HEK293 (cell line): Measurements from ENCODE around the gene CHRNA4.

Source experiments
- CTCF ChIA-PET: fragments of 350-600 bp; formaldehyde crosslinking; extraction: SDS; loops from one replicate; lab custom pipeline; 2021; ENCODE audit warnings: antibody characterized with exemption; lab: Yijun Ruan, JAX
- POLR2A ChIA-PET: fragments of 300-600 bp; formaldehyde crosslinking; extraction: SDS; loops from one replicate; lab custom pipeline; 2020; ENCODE audit warnings: antibody characterized with exemption, inconsistent platforms; lab: Yijun Ruan, JAX
- H3K27ac ChIP-seq: fragments of 200-500 bp; sonication (Bioruptor generic); 2 replicates; pipeline ENCODE4 v1.5.1; 2014; ENCODE audit warnings: low read depth, low read length, control low read depth, inconsistent platforms; ENCODE audit errors: extremely low read depth
- H3K36me3 ChIP-seq, 2 experiments: fragments of 200-500 bp in 1 of 2; sonication (Bioruptor generic) in 1 of 2; 1 replicate in 1 of 2; 2 replicates in 1 of 2; pipeline ENCODE4 v1.5.1; 2014 to 2017; ENCODE audit warnings: inconsistent platforms in 2 of 2, low read length in 2 of 2; ENCODE audit not compliant: control insufficient read depth in 2 of 2, insufficient read depth in 1 of 2
- H3K4me1 ChIP-seq: fragments of 200-500 bp; sonication (Bioruptor generic); 2 replicates; pipeline ENCODE4 v1.5.1; 2014; ENCODE audit warnings: mild to moderate bottlenecking, low read length, inconsistent platforms; ENCODE audit not compliant: control insufficient read depth, insufficient read depth
- H3K4me3 ChIP-seq: 2 replicates; pipeline ENCODE4 v1.5.1; 2011; ENCODE audit warnings: low read depth, mild to moderate bottlenecking, control low read depth, low read length, moderate library complexity
- H3K9me3 ChIP-seq: fragments of 200-500 bp; sonication (Bioruptor generic); 2 replicates; pipeline ENCODE4 v1.5.1; 2014; ENCODE audit warnings: low read depth, low read length, inconsistent platforms; ENCODE audit not compliant: control insufficient read depth, insufficient read depth
- FEZF1 ChIP-seq: fragments of 450-650 bp; formaldehyde crosslinking; IDR thresholded peaks from 2 replicates; pipeline ENCODE4 v1.5.1; 2016; ENCODE audit warnings: missing biosample characterization, missing genetic modification characterization
- GLI2 ChIP-seq: fragments of 450-650 bp; formaldehyde crosslinking; IDR thresholded peaks from 2 replicates; pipeline ENCODE4; 2017; ENCODE audit warnings: missing biosample characterization, missing genetic modification characterization, low read depth, borderline replicate concordance
- SP2 ChIP-seq: fragments of 450-650 bp; formaldehyde crosslinking; IDR thresholded peaks from 2 replicates; pipeline ENCODE4 v1.5.1; 2016; ENCODE audit warnings: missing biosample characterization, missing genetic modification characterization
- YY2 ChIP-seq: fragments of 450-650 bp; formaldehyde crosslinking; IDR thresholded peaks from 2 replicates; pipeline ENCODE4 v1.5.1; 2016; ENCODE audit warnings: missing biosample characterization, missing genetic modification characterization
- ZBTB17 ChIP-seq: fragments of 450-650 bp; formaldehyde crosslinking; IDR thresholded peaks from 2 replicates; pipeline ENCODE4 v1.5.1; 2016; ENCODE audit warnings: missing biosample characterization, missing genetic modification characterization
- ZBTB21 ChIP-seq: fragments of 450-650 bp; formaldehyde crosslinking; IDR thresholded peaks from 2 replicates; pipeline ENCODE4 v1.5.1; 2017; ENCODE audit warnings: missing biosample characterization, missing genetic modification characterization
- ZFHX2 ChIP-seq: fragments of 450-650 bp; formaldehyde crosslinking; conservative IDR thresholded peaks from 2 replicates; pipeline ENCODE4 v1.5.1; 2016; ENCODE audit warnings: missing biosample characterization, missing genetic modification characterization
- ZNF37A ChIP-seq: fragments of 450-650 bp; IDR thresholded peaks from 2 replicates; pipeline ENCODE4 v1.5.1; 2018; ENCODE audit warnings: missing biosample characterization, missing genetic modification characterization
- ZNF549 ChIP-seq: fragments of 450-650 bp; IDR thresholded peaks from 2 replicates; pipeline ENCODE4 v1.5.1; 2018; ENCODE audit warnings: missing biosample characterization, missing genetic modification characterization, mild to moderate bottlenecking, inconsistent platforms, moderate library complexity
- TF ChIP-seq, protein P1 (sequence below): fragments of 450-650 bp; formaldehyde crosslinking; IDR thresholded peaks from 2 replicates; pipeline ENCODE4 v1.5.1; 2016; ENCODE audit warnings: missing biosample characterization, missing genetic modification characterization
- TF ChIP-seq, protein P2 (sequence below): fragments of 450-650 bp; formaldehyde crosslinking; IDR thresholded peaks from 2 replicates; pipeline ENCODE4 v1.5.1; 2017; ENCODE audit warnings: missing biosample characterization, missing genetic modification characterization
- TF ChIP-seq, protein P3 (sequence below): fragments of 450-650 bp; formaldehyde crosslinking; IDR thresholded peaks from 2 replicates; pipeline ENCODE4 v1.5.1; 2017; ENCODE audit warnings: missing biosample characterization, missing genetic modification characterization
- TF ChIP-seq, protein P4 (sequence below): fragments of 450-650 bp; formaldehyde crosslinking; IDR thresholded peaks from 2 replicates; pipeline ENCODE4 v1.5.1; 2017; ENCODE audit warnings: missing biosample characterization, mild to moderate bottlenecking, missing genetic modification characterization, moderate library complexity
- TF ChIP-seq, protein P5 (sequence below): fragments of 450-650 bp; formaldehyde crosslinking; optimal IDR thresholded peaks from 2 replicates; pipeline ENCODE3; 2016; ENCODE audit warnings: missing biosample characterization, mild to moderate bottlenecking, missing genetic modification characterization
- TF ChIP-seq, protein P6 (sequence below): fragments of 450-650 bp; formaldehyde crosslinking; IDR thresholded peaks from 2 replicates; pipeline ENCODE4 v1.5.1; 2017; ENCODE audit warnings: missing biosample characterization, missing genetic modification characterization

Gene CHRNA4

DNA sequence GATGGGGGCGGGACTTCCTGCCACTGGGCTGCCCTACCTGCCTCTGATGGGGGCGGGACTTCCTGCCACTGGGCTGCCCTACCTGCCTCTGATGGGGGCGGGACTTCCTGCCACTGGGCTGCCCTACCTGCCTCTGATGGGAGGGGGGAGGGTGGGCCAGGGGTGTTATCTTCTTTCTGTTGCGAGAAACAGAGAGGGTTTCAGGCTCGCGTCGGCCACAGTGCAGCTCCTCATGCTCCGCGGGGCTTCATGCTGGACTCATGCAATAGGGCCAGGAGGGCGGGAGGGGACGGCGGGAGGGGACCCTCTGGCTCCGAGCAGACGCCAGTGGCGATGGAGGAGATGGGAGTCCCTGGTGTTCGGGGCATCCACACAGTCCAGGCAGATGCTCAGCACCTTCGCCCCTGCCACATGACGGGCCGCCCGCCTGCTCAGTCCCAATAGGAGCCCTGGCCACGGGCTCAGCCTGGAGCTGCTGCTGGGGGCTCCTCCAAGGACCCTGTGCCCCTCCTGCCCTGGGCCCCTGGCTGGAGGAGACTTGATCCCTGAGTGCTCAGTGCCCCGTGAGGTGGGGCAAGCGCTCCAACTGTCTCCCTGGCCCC, 48.8 kb upstream of the CHRNA4 start:
- TF ChIP-seq ZBTB21 (tag by site-specific recombination) (no peak), ZNF37A (tag by site-specific recombination) (no peak), FEZF1 (tag by site-specific recombination) (no peak), ZNF549 (no peak), ZFHX2 (tag by site-specific recombination) (no peak), GLI2 (no peak)
- TF ChIP-seq, protein P1, sequence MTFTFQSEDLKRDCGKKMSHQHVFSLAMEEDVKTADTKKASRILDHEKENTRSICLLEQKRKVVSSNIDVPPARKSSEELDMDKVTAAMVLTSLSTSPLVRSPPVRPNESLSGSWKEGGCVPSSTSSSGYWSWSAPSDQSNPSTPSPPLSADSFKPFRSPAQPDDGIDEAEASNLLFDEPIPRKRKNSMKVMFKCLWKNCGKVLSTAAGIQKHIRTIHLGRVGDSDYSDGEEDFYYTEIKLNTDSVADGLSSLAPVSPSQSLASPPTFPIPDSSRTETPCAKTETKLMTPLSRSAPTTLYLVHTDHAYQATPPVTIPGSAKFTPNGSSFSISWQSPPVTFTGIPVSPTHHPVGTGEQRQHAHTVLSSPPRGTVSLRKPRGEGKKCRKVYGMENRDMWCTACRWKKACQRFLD (tag by site-specific recombination): no peak
- TF ChIP-seq, protein P2, sequence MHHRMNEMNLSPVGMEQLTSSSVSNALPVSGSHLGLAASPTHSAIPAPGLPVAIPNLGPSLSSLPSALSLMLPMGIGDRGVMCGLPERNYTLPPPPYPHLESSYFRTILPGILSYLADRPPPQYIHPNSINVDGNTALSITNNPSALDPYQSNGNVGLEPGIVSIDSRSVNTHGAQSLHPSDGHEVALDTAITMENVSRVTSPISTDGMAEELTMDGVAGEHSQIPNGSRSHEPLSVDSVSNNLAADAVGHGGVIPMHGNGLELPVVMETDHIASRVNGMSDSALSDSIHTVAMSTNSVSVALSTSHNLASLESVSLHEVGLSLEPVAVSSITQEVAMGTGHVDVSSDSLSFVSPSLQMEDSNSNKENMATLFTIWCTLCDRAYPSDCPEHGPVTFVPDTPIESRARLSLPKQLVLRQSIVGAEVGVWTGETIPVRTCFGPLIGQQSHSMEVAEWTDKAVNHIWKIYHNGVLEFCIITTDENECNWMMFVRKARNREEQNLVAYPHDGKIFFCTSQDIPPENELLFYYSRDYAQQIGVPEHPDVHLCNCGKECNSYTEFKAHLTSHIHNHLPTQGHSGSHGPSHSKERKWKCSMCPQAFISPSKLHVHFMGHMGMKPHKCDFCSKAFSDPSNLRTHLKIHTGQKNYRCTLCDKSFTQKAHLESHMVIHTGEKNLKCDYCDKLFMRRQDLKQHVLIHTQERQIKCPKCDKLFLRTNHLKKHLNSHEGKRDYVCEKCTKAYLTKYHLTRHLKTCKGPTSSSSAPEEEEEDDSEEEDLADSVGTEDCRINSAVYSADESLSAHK (tag by site-specific recombination): no peak
- TF ChIP-seq, protein P3, sequence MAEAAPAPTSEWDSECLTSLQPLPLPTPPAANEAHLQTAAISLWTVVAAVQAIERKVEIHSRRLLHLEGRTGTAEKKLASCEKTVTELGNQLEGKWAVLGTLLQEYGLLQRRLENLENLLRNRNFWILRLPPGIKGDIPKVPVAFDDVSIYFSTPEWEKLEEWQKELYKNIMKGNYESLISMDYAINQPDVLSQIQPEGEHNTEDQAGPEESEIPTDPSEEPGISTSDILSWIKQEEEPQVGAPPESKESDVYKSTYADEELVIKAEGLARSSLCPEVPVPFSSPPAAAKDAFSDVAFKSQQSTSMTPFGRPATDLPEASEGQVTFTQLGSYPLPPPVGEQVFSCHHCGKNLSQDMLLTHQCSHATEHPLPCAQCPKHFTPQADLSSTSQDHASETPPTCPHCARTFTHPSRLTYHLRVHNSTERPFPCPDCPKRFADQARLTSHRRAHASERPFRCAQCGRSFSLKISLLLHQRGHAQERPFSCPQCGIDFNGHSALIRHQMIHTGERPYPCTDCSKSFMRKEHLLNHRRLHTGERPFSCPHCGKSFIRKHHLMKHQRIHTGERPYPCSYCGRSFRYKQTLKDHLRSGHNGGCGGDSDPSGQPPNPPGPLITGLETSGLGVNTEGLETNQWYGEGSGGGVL (tag by site-specific recombination): no peak
- TF ChIP-seq, protein P4, sequence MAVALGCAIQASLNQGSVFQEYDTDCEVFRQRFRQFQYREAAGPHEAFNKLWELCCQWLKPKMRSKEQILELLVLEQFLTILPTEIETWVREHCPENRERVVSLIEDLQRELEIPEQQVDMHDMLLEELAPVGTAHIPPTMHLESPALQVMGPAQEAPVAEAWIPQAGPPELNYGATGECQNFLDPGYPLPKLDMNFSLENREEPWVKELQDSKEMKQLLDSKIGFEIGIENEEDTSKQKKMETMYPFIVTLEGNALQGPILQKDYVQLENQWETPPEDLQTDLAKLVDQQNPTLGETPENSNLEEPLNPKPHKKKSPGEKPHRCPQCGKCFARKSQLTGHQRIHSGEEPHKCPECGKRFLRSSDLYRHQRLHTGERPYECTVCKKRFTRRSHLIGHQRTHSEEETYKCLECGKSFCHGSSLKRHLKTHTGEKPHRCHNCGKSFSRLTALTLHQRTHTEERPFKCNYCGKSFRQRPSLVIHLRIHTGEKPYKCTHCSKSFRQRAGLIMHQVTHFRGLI (tag by site-specific recombination): no peak
- POLR2A ChIA-PET: no interaction called here
- Histone ChIP-seq H3K27ac (no peak overlapping the region), H3K4me3 (no peak overlapping the region), H3K4me1 (no peaks in the 10 kb centered on the region), H3K36me3 (no peaks in the 10 kb centered on the region), H3K9me3 (no peaks in the 10 kb centered on the region)
- CTCF ChIA-PET: interaction anchor here (1.1 kb wide), 1 partner anchor 29 kb away, joined by 4 read pairs; no protein-coding TSS in a partner anchor

DNA sequence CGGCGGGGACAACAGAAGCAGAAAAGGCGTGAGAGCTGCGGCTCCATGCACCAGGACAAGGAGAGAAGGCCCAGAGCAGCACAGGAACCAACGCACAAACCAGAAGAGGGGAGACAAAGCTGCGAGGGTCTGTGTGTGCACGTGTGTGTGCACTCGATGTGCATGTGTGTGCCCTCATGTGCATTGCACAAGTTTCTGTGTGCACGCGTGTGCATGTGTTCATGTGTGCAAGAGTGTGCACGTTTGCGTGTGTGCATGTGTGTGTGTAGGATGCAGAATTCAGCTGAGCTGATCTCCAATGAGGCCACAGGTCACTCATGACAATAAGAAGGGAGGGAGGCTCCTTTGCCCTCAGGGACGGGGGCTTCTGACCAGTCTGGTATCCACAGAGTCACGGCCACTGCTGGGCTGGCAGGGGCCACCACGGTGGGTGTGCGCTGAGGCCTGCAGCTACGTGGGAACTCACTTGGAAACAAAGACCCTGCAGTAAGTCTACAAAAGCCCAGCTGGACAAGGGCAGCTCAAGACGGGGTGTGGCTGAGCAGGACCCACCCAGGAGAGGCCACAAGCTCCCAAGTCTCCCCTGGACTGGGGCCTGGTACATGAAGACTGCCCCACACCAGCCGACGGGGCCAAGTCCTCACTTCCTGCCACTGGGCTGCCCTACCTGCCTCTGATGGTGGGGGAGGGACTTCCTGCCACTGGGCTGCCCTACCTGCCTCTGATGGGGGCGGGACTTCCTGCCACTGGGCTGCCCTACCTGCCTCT, 48.1 kb upstream of the CHRNA4 start:
- Histone ChIP-seq H3K4me3 (no peak overlapping the region), H3K9me3 (no peaks in the 10 kb centered on the region), H3K4me1 (no peaks in the 10 kb centered on the region), H3K27ac (no peak overlapping the region), H3K36me3 (no peaks in the 10 kb centered on the region)
- ChIA-PET POLR2A (no interaction called here), CTCF (no interaction called here)
- no peak for TF ChIP-seq YY2 (tag by site-specific recombination)
- no peak for TF ChIP-seq ZBTB17 (tag by site-specific recombination)
- TF ChIP-seq, protein P5, sequence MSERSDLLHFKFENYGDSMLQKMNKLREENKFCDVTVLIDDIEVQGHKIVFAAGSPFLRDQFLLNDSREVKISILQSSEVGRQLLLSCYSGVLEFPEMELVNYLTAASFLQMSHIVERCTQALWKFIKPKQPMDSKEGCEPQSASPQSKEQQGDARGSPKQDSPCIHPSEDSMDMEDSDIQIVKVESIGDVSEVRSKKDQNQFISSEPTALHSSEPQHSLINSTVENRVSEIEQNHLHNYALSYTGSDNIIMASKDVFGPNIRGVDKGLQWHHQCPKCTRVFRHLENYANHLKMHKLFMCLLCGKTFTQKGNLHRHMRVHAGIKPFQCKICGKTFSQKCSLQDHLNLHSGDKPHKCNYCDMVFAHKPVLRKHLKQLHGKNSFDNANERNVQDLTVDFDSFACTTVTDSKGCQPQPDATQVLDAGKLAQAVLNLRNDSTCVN (tag by site-specific recombination): peak; percentile 14
- TF ChIP-seq, protein P6, sequence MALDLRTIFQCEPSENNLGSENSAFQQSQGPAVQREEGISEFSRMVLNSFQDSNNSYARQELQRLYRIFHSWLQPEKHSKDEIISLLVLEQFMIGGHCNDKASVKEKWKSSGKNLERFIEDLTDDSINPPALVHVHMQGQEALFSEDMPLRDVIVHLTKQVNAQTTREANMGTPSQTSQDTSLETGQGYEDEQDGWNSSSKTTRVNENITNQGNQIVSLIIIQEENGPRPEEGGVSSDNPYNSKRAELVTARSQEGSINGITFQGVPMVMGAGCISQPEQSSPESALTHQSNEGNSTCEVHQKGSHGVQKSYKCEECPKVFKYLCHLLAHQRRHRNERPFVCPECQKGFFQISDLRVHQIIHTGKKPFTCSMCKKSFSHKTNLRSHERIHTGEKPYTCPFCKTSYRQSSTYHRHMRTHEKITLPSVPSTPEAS (tag by site-specific recombination): peak; percentile 72
- TF ChIP-seq SP2 (tag by site-specific recombination): peak; percentile 32
